Heart right ventricle (tissue), 16 donors: Measurements from ENCODE around the gene DUOXA1. TPM values are rescaled to one million over a fixed set of nuclear protein-coding genes. Genes with fewer than 3 reads are reported as not detected.

Experiments used
- ATAC-seq, 8 donors: fragments of 200-7000 bp; cut with Tn5 transposase; one replicate each; pipeline ENCODE4 v1.9.1; 2020; ENCODE audit warnings: mild to moderate bottlenecking in 8 of 8, moderate library complexity in 8 of 8, moderate number of reproducible peaks in 1 of 8
- DNase-seq, 2 donors: peaks; one replicate each; pipeline ENCODE4 v3.0.0-alpha.2; 2020
- H3K27ac ChIP-seq, 10 donors: fragments of 200-600 bp; sonication (generic) in 2 of 10; one replicate each; pipeline versions ENCODE4 v1.5.0 to v1.8.0; 2020 to 2022; ENCODE audit warnings: mild to moderate bottlenecking in 3 of 10
- H3K27me3 ChIP-seq, 7 donors: fragments of 200-600 bp; one replicate each; pipeline ENCODE4 v1.8.0; 2021 to 2022; ENCODE audit warnings: mild to moderate bottlenecking in 2 of 7
- H3K36me3 ChIP-seq, 9 donors: fragments of 200-600 bp; sonication (generic) in 1 of 9; one replicate each; pipeline versions ENCODE4 v1.5.0 to v1.8.0; 2020 to 2022; ENCODE audit warnings: mild to moderate bottlenecking in 2 of 9
- H3K4me1 ChIP-seq, 9 donors: fragments of 200-600 bp; sonication (generic) in 1 of 9; one replicate each; pipeline versions ENCODE4 v1.5.0 to v1.8.0; 2020 to 2022; ENCODE audit warnings: mild to moderate bottlenecking in 4 of 9
- H3K4me3 ChIP-seq, 10 donors: fragments of 200-600 bp; sonication (generic) in 2 of 10; one replicate each; pipeline versions ENCODE4 v1.5.0 to v1.8.0; 2020 to 2022; ENCODE audit warnings: mild to moderate bottlenecking in 7 of 10, moderate library complexity in 2 of 10
- H3K9me3 ChIP-seq, 11 donors: fragments of 200-600 bp in 10 of 11; sonication (generic) in 2 of 11; one replicate each; pipeline versions ENCODE4 v1.5.0 to v1.8.0; 2013 to 2022; ENCODE audit warnings: mild to moderate bottlenecking in 2 of 11, control low read depth in 1 of 11, moderate library complexity in 1 of 11
- WGBS, 2 donors: extraction: QIAGEN DNeasy Blood & Tissue Kit; methylation state at CpG; one replicate each; pipeline ENCODE4 v1.1.7; 2013; ENCODE audit warnings: inconsistent platforms in 1 of 2; 5-methylcytosine and 5-hydroxymethylcytosine counted together
- intact Hi-C, 10 donors: fragments of 100-400 bp; cut with DNase I; formaldehyde crosslinking; loops; one replicate each; pipeline versions ENCODE4 v1.11.1 to v1.14.2; 2022
- polyA plus RNA-seq, 2 donors: library from polyadenylated mRNA; stranded (reverse); fragments of 200-250 nt; gene quantifications; one replicate each; pipeline ENCODE4 v1.2.3, GENCODE V29; 2013
- total RNA-seq, 10 donors: library from RNA; stranded (reverse); fragmentation: NEBNext Ultra II Directional in 3 of 10; extraction: Animal tissue kit (Norgen Biotek cat#: 25700) in 3 of 10; gene quantifications; one replicate each; pipeline versions ENCODE4 v1.2.1 to v1.2.4, GENCODE V29; 2021 to 2023
- TF ChIP-seq, protein P1 (sequence below), 9 donors: fragments of 200-600 bp; sonication (generic) in 2 of 9; IDR thresholded peaks; one replicate each; pipeline versions ENCODE4 v1.5.0 to v1.8.0; 2021 to 2022; ENCODE audit warnings: antibody characterized with exemption in 9 of 9, mild to moderate bottlenecking in 5 of 9, moderate library complexity in 1 of 9
- donor health status: Arrhythmogenic right ventricular cardiomyopathy.
- donor health status: ischemic (EF 13 %, LVEDD 7.1; RV severe dilation, severe dysfunction).
- donor health status: healthy with polysubstance abuse.
- donor health status: DM: no; HTN: yes; CAD: no.
- donor health status: DM: no; HTN: no; CAD: no.
- donor health status: ischemic (EF 25% LVEDD 6.9; RV normal size, moderate dysfunction).
- donor health status: ischemic (EF 25% LVEDD 5.7; RV mildly dilated, moderate dysfunction).
- donor health status: healthy.
- donor health status: DM: yes; HTN: yes; CAD: no.
- donor health status: Ischemic cardiomyopathy.
- donor health status: ischemic (EF 35%, LVEDD 5.7; RV mildly dilated, moderate dysfunction).
- donor health status: nonischemic (EF 11% LVEDD 7.7; RV severe dilation, severe dysfunction).
- donor health status: DM: yes; HTN: yes; CAD: no.
- donor health status: PGD.
- donor health status: ischemic (EF 29% LVEDD 5.4; RV normal size, mild dysfunction).
- donor health status: nonischemic (EF 23%, LVEDD 6.1; RV moderate dilation, normal function).

The DUOXA1 gene
- total and polyA plus RNA-seq, 12 donors = 0.11 to 1.3 (median 0.47) TPM; not detected in 1

DNA sequence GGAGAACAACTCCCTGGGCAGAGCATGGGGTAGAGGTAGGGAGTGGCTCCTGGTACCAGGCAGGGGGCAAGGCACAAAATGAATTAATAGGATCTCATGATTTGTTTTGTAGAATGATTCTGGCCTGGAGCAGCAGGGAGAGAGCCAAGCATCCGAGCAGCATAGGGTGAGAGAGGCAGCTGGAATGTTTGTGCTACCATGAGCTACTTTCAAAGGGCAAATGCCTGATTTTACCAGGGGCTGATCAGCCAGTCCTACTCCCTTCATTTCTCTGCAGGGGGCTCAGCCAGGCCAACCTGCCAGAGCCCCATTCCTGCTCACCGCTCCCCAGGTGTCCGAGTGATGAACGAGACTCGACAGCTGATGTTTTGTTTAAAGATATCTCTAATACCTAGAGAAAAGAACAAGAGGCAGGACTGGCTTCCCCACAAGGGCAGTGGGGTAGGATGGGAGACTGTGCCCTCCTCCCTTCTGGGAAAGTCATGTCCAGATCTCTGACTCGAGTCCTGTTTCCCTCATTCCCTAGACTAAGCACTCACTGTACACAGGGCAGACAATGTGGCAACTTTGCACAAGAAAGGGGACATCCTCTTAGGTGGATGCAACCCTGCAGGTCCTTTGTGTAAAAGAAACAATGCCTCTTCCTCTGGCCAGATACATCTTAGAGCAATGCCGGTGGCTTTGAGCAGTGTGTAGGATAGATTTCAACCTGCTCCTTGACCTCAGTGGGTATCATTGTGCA is 28.6 kb downstream of the DUOXA1 start:
- Histone ChIP-seq H3K27ac (no peak overlapping the region), H3K4me1 (no peaks in the 10 kb centered on the region), H3K4me3 (no peak overlapping the region), H3K36me3 (no peaks in the 10 kb centered on the region), H3K9me3 (no peaks in the 10 kb centered on the region), H3K27me3 (peaks cover 0 to 13% (median 0%) of the 10 kb centered on the region in 7 donors)
- intact Hi-C loops = no loop called here
- 67 to 73% methylated on average over 7 of the region's 7 CpGs for WGBS, 2 donors
- ATAC-seq = no peak
- TF ChIP-seq, protein P1, sequence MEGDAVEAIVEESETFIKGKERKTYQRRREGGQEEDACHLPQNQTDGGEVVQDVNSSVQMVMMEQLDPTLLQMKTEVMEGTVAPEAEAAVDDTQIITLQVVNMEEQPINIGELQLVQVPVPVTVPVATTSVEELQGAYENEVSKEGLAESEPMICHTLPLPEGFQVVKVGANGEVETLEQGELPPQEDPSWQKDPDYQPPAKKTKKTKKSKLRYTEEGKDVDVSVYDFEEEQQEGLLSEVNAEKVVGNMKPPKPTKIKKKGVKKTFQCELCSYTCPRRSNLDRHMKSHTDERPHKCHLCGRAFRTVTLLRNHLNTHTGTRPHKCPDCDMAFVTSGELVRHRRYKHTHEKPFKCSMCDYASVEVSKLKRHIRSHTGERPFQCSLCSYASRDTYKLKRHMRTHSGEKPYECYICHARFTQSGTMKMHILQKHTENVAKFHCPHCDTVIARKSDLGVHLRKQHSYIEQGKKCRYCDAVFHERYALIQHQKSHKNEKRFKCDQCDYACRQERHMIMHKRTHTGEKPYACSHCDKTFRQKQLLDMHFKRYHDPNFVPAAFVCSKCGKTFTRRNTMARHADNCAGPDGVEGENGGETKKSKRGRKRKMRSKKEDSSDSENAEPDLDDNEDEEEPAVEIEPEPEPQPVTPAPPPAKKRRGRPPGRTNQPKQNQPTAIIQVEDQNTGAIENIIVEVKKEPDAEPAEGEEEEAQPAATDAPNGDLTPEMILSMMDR (IDR thresholded peaks at IDR 0.05) = no peak
- no peak for DNase-seq

DNA sequence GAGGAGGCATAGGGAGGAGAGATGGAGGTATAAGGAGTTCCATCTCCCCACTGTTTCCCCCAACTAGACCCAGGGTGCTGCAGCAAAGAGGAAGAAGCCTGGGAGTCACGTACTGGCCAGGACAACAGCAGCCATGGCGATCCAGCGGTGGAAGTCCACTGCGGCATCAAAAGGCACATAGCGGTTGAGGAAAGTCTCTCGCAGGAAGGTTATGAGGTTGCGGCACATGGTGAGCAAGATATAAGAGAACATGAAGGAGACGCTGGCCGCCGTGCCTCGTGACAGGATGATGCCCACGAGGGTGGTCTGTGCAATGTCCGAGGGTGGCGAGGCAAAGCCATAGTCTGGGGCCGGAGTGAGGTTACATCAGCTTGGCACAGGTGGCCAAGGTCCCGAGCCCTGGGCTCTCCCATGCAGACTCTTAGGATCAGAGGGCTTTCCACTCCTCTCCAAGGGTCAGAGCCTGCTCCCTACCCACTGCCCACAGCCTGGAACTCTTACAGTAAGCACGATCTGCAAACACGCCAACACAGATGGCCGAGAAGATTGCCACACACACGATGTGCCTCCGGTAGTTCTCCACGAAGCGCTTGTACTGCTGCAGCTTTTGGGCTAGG is 30.0 kb downstream of the DUOXA1 start:
- Histone ChIP-seq H3K36me3 (no peaks in the 10 kb centered on the region), H3K27me3 (peaks cover 0 to 3% (median 0%) of the 10 kb centered on the region in 7 donors), H3K9me3 (no peaks in the 10 kb centered on the region), H3K4me3 (no peak overlapping the region), H3K27ac (no peak overlapping the region), H3K4me1 (no peaks in the 10 kb centered on the region)
- intact Hi-C loops = no loop called here
- no peak for ATAC-seq
- WGBS, 2 donors = 86 to 88% methylated on average over 23 of the region's 23 CpGs
- TF ChIP-seq, protein P1 (IDR thresholded peaks at IDR 0.05) = no peak
- no peak for DNase-seq

GRCh38 chr15:45097466-45097865 is 32.2 kb downstream of the DUOXA1 start:
- no peak for DNase-seq
- WGBS, 2 donors = 86 to 88% methylated on average over 7 of the region's 7 CpGs
- TF ChIP-seq, protein P1 (IDR thresholded peaks at IDR 0.05) = no peak
- Histone ChIP-seq H3K27ac (no peak overlapping the region), H3K36me3 (no peaks in the 10 kb centered on the region), H3K27me3 (peaks cover 0 to 3% (median 0%) of the 10 kb centered on the region in 7 donors), H3K4me1 (no peaks in the 10 kb centered on the region), H3K4me3 (no peak overlapping the region), H3K9me3 (no peaks in the 10 kb centered on the region)
- intact Hi-C loops = no loop called here
- ATAC-seq = no peak

- H3K27me3 ChIP-seq = peaks cover 0 to 3% (median 0%) of the 10 kb centered on the region in 7 donors
- no peak overlapping the region for H3K4me3 ChIP-seq
- H3K4me1 ChIP-seq = peaks cover 0 to 4% (median 0%) of the 10 kb centered on the region in 9 donors
- WGBS, 2 donors = 89 to 95% methylated on average over 11 of the region's 11 CpGs
- intact Hi-C loops = no loop called here
- H3K9me3 ChIP-seq = no peaks in the 10 kb centered on the region
- H3K27ac ChIP-seq = no peak overlapping the region
- TF ChIP-seq, protein P1 (IDR thresholded peaks at IDR 0.05) = no peak
- ATAC-seq = no peak
- no peak for DNase-seq
- no peaks in the 10 kb centered on the region for H3K36me3 ChIP-seq
These were observed 34.0 kb downstream of the DUOXA1 start for GRCh38 chr15:45095661-45096060.
